Glomerular endothelial cell (primary cell): ENCODE results near the gene CST4. TPM values are rescaled to one million over a fixed set of nuclear protein-coding genes. Genes with fewer than 3 reads are reported as not detected.
"Not testable (repeated sequence)": the region's sequence is repeated elsewhere in the genome, so short reads cannot be mapped to it uniquely, and the experiment has no call there.

Source experiments
- DNase-seq: peaks from one replicate; pipeline ENCODE4 v3.0.0-alpha.2; 2011; ENCODE audit warnings: low read depth, low spot score; ENCODE audit errors: extremely low read depth
- total RNA-seq: library from RNA; depleted of rRNA; stranded (reverse); fragments of >200 nt; gene quantifications from 2 replicates; pipeline ENCODE4 v1.2.3, GENCODE V29; 2015

The CST4 gene
- total RNA-seq, 1 donor from 2014 or later = not detected

DNA sequence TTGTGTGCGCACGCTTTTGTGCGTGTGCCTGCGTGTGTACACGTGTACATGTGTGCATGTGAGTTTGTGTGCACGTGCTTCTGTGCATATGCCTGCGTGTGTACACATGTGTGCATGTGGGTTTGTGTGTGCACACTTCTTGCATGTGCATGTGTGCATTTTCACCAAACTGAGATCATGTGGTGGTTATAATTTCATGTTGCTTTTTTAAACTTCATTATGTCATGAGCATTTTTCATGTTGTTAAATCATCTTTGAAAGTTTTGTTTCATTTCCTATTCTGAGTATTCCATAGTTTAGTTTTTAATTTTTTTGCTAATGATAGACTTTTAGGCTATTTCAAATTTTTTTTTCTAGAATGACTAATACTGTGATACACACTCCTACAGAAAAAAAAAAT is 44.7 kb downstream of the CST4 start:
- no peak for DNase-seq

DNA sequence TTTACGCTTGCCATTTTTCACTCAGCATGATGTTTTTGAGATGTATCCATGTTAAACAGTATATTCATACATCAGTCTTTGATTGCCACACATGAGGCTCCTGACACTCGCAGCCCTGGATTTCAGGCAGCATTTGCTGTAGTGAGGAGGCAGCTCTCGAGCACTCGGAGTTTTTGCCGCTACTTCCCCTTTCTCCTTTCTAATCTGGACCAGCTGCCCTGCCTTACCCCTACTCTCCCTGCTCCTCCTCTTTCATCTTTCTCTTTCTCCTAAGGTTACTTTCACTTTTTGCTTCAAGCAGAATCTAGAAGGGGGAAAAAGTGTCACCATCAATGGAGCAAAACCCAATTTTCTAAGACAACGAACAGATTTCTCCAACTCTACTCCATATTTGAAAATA is 45.2 kb downstream of the CST4 start:
- no peak for DNase-seq

DNA sequence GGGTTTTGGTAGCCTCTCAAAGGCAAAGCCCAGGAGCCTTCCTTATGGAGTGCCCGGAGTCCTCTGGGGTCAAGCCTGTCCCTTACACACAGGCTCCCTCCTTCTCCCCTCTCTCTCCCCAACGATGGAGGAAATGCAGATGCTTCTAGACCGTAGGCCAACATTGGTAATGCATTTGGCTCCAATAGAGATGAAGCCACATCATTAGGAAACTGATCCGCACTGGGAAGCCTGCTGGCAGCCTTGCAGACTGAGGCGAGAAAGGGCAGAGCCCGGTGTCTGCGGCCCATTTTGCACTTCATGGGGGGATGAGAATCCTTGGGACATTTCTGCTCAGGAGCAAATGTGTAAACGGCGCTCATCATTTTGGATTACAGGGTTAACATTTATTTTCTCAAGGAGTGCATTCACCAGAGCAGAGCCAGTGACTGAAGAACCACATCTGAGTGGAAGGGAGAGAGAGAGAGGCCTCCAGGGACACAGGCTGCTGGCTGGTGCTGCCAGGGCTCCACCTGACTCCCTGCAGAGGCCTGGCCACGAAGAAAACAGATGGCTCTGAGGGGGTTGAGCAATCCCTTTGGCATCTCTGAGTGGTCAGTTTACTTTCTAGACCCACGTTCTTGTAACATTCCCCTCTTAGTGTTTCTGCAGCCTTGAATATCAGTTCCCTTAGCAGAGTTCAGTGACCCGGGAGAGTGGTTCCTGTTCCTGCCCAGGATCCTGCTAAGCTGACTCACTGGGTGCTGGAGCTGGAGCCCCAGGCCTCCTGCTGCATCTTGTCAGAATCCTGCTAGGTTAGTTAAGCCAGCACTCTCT is 46.7 kb downstream of the CST4 start:
- no peak for DNase-seq

DNA sequence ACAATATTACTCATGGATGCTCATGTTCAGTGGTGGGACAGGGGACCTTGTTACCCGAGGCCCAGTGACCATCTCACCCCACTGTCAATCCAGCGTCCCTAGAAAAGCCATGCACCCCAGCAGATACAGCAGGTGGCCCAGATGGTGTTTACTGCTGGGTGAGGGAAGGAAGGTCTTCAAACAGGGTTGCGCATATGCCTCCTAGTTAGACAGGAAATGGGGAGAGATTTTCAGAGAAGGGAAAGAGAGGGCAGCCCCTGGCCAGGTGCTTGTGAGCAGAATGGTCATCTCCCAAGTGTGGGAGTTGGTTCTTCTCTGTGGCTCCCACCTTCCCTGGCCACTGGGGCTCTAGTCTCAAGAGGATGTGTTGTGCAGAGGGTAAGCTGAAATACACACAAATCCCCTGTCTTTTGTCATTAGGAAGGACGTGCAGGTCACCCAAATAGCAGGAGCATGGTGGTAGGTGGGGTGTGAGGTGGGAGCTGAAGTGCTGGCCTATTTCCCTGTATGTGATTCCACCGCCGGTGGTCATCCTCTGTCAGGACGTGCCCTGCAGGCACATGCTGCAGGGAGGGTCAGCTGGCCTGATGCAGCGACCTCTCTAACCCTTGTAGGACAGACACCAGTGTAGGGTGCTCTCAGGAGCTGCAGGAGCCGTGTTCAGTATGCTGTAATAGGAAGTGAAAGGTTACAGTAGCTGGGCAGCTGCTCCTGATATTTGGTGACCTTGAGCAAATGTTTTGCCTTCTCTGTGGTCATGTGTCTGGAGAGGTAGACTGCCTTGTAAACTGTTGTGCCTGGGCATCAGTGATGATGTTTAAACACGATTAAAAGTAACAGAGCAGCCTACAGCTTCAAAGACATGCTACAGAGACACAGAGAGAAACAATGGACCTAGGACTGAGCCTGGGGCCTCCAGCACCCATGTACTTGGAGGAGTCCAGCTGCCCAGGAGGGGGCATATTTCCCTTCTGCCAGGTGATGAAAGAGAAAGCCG is 47.9 kb downstream of the CST4 start:
- DNase-seq = no peak

DNA sequence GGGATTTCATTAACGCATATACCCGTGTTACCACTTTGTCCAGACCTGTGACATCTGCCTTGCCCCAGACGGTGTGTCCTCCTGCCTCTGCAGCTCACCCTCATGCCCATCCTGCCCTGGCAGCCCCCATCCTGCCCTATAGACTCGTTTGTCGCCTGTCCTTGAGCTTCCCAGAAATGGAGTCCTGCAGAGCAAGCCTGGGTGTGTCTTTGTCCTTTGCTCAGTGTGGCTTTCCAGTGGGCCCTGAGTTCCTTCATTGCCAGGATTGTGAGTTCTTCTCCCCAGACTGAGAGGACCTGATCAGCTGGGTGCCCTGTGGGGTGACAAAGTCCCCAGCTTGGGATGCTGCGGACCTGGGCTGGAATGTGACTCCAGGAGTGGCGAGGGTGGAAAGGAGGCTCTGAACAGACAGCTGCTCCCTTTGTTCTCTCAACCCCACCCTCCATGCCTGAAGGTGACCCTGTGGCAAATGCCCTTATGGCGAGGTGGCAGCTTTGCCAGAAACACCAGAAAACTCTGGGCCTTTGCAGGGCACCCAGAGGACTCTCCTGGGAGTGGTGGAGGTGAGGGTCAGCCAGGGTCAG is 48.7 kb downstream of the CST4 start:
- no peak for DNase-seq

DNA sequence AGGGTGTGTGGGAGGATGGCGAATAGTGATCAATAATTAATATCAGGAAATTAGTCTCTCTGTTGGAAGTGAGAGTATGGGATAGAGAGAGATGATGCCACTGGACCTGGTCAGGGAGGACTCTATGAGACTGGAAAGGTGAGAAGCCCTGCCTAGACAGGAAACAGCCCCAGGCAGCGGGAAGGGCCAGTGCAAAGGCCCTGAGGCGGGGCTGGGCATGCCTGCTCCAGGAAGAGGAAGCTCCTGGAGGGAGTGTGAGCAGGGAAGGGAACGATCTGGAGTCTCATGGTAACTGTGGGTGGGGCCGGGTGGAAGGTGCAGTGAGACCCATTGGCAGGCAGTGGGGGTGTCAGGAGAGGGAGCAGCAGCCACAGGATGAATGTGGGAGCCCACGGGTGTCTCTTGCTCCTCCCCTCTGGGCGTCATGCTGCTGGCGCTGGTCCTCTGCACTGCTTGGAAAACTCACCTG is 49.3 kb downstream of the CST4 start:
- no peak for DNase-seq

DNA sequence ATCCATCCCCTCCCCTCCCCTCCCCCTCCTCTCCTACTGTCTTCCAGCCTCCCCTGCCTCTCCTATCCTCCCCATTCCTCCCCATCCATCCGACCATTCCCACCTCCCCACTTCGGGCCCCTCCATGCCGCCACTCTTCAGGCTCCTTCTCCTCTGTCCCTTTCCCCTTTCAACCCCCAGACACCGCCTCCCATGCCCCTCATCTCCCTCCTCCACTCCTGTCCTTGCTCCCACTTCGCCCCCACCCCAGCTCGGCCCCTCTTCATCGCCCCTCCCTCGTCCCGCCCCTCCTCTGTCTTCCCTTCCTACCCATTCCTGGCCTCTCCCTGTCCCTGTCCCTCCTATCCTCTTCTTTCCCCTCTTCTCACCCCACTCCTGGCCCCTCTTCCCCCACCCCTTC is 50.5 kb downstream of the CST4 start:
- DNase-seq = no peak

DNA sequence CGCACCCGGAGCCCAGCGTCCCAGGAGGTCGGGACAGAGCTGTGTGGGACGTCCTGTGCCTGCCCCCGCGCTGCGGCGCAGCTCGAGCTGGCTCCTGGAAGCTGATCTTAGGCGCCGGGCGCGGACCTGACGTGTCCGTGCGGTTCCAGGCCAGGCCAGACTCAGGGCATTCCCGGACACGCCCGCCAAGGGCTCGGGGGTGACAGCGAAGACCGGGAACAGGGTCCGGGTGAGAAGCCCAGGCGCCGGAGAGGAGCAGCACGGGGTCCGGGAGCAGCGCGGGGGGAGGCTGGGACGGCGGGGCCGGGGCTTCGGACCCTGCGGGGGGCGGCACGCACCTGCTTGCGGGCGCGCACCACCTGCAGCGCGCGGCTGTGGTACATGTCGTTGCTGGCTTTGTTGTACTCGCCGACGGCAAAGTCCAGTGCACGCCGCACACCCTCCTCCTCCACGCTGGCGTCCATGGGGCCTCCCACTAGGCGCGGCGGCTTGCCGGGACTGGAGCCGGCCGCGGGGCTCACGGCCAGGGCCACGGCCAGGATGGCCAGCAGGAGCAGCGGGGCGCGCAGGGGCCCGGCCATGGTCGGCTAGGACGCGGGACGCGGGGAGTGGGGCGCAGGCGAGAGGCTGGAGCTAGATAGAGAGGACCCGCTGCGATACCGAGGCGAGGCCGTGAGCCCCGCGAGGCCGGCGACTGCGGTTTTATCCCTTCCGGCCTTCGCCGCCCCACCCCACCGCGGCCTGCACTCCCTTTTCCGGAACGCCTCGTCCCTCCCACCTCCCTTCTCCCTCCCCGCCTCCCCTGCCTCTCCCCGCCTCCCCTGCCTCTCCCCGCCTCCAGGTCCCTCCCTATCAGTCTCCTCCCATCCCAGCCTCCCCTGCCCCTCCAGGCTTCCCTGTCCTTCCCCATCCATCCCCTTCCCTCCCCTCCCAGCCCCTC is 51.3 kb downstream of the CST4 start, which contains the start of gene CST3:
Gene CST3, minus strand, starts transcription at position 674 of the 940 bp plus-strand sequence. Its CDS starts 93 bp downstream, at position 581.
- no peak for DNase-seq

DNA sequence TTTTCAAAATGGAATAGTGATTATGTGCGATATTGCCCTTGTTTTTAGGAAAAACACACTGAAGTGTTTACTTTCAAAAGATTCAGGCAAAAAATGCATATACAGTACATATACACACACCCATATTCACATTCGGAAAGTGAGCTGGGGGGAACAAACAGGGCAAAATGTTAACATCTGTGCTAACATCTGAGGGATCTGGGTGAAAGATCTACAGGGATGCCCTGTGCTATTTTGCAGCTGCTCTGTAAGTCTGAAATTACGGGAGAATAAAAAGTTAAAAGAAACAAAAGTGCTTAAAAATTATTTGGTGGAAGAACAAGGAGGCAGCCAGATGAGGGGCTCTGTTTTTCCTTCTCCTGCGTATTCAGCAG is 51.9 kb downstream of the CST4 start:
- no peak for DNase-seq

DNA sequence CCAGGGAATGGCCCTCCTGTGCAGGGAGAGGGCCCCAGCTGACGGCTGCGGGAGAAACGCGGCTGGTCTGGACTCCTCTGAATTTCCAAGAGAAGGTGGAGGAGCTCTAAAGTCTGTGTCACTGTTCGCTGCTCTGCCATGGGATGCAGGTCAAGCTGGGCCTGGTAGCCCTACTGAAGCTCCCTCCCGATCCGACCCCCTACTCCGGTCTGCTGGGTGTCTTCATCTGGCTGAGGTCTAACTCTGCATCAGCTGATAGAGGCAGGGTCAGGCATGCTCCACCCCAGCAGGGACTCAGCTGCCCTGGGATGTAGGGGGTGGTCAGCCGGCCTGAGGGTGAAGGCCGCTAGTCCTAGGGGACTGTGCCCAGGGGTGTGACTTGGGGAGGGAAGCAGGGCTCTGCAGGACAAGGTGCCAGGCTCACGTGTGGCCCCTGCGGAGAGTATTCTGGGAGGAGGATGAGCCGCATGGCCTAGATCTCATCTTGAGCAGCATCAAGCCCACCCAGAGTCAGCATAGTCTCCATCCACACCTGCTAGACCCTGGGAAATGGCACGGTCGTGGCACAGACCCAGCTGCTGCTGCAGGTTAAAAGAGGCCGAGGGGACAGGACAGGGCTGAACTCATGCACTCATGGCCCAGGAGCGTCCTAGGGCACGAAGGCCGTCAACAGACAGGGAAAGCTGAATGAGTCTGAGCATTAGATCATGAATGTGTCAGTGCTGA is 52.5 kb downstream of the CST4 start:
- DNase-seq = no peak

DNA sequence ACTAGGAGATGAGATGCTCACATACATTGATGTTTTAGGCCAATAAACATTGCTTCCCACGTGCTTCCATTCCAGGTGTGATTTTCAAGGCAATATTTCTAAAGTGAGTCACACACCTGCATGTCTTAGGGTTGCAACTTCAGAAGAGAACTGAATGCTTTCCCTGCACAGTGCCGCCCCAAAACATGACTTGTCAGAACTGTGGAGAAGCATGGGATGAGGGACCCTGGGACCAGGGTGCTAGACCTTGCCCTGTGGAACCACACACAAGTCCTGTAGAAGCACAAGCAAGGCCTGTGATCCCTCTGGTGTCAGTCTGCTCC is 53.1 kb downstream of the CST4 start:
- not testable (repeated sequence) for DNase-seq

Other genes with a start within 250 kb of the CST4 start
- not detected in 2 replicates for gene CSTL1, start 249.4 kb downstream of the CST4 start, total RNA-seq
- not detected in 2 replicates for gene CST11, start 236.2 kb downstream of the CST4 start, total RNA-seq
- gene CST8, start 197.9 kb downstream of the CST4 start, total RNA-seq = not detected in 2 replicates
- not detected in 2 replicates for gene CST9L, start 120.6 kb downstream of the CST4 start, total RNA-seq
- gene CST9, start 83.1 kb downstream of the CST4 start, total RNA-seq = not detected in 2 replicates
- 440 and 787 TPM in 2 replicates for gene CST3, start 51.1 kb downstream of the CST4 start, total RNA-seq
- gene CST1, start 61.9 kb upstream of the CST4 start, total RNA-seq = 18.0 and 24.5 TPM in 2 replicates
- not detected in 2 replicates for gene CST2, start 137.7 kb upstream of the CST4 start, total RNA-seq
- not detected in 2 replicates for gene CST5, start 190.7 kb upstream of the CST4 start, total RNA-seq